Fibroblast of villous mesenchyme (primary cell): ENCODE measurements around the gene IER5. TPM values are rescaled to one million over a fixed set of nuclear protein-coding genes. Genes with fewer than 3 reads are reported as not detected.
A peak's percentile ranks its signal among the peaks of the same experiment; 100 is the strongest.

Experiments used
- DNase-seq: peaks from one replicate; pipeline ENCODE4 v3.0.0-alpha.2; 2010; ENCODE audit warnings: low read depth
- H3K4me3 ChIP-seq: 2 replicates; pipeline ENCODE4 v1.5.1; 2011; ENCODE audit warnings: low read depth, mild to moderate bottlenecking, low read length
- CTCF ChIP-seq: IDR thresholded peaks from 2 replicates; pipeline ENCODE4 v1.5.1; 2012; ENCODE audit warnings: low read depth, mild to moderate bottlenecking, low read length; ENCODE audit not compliant: insufficient read depth
- total RNA-seq: library from RNA; depleted of rRNA; stranded (reverse); fragments of >200 nt; gene quantifications from 2 replicates; pipeline ENCODE4 v1.2.3, GENCODE V29; 2012

The IER5 gene
- total RNA-seq, 1 donor = 45.3 TPM

- no peak for DNase-seq
These were observed 26.3 kb upstream of the IER5 start for GRCh38 chr1:181061891-181062835.

DNA sequence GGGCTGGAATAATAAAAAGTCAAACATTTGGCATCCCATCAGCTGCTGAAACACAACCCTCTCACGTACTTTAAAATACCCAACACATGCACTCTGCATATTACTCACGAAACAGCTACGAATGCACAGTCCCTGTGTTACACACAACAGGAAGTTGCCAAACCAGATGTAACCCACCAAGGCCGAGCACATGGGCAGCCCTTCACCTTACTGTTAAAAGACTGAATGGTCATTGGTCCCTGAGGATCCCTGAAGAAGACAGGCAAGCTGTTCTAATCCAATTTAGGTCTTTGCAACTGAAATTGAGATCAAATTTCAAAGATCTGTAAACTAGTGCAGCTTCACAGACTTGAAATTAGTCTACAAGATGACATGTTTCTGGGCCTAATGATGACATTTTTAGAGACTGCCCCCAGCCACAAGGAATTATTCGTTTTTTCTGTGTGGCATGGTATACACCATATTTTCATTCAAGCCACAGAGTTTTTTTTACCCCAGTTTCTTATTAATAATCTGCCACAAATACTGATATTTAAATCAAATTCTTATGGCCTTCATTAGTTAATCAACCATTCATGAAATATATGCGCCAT lies 25.6 kb upstream of the IER5 start:
- TF ChIP-seq CTCF = no peak
- H3K4me3 ChIP-seq = no peak overlapping the region
- peak; percentile 36 for DNase-seq

More at GRCh38 chr1:181061891-181062835, 26.3 kb upstream of the IER5 start:
- no peak for TF ChIP-seq CTCF
- H3K4me3 ChIP-seq = no peak overlapping the region

DNA sequence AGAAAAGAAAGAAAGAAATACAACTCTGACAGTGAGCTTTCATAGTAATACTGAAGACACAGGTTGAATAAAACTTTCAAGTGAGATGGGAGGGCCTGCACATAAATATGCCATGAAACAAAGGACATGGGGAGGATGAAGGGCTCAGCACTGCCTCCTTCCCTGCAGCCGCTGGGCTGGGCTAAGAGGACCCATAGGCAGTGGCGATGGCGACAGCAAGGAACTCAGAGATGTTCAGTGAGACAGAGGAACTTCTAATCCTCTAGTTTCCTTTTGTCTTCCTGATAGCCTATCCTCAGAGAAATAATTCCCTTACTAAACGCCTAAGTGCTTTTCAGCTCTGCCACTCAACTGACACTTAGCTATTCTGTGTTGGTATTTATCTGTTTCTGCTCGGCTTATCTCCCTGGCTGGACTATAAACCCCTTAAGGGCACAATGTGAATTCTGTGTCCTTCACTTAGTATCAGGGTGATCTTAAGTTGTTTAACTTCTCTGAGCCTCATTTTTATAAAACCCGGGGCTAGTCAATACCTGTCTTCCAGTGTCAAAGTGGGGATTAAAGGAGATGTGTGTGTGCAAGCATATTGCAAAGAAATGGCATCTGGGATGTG lies 24.4 kb upstream of the IER5 start:
- no peak for TF ChIP-seq CTCF
- no peak overlapping the region for H3K4me3 ChIP-seq
- no peak for DNase-seq

- TF ChIP-seq CTCF = no peak
- no peak overlapping the region for H3K4me3 ChIP-seq
- no peak for DNase-seq
These were observed 23.8 kb upstream of the IER5 start for GRCh38 chr1:181064702-181065101.

DNA sequence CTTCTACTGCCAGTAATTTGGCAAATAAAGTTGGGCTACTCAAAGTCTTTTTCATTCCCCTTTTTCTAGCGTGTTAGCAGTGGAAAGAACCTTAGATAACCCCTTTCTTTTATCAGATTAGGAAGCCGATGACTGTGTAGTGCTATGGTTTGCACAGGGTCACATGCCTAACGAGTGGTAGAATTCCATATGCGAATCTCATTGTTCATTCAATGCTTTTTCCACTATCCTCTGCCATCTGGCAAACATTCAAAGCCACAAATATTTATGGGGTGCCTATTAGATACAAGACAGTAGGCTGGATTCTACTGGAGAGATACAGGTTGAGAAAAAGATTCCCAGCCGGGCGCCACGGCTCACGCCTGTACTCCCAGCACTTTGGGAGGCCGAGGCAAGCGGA lies 14.9 kb upstream of the IER5 start:
- no peak for TF ChIP-seq CTCF
- peak; percentile 97 for DNase-seq
- H3K4me3 ChIP-seq = no peak overlapping the region

DNA sequence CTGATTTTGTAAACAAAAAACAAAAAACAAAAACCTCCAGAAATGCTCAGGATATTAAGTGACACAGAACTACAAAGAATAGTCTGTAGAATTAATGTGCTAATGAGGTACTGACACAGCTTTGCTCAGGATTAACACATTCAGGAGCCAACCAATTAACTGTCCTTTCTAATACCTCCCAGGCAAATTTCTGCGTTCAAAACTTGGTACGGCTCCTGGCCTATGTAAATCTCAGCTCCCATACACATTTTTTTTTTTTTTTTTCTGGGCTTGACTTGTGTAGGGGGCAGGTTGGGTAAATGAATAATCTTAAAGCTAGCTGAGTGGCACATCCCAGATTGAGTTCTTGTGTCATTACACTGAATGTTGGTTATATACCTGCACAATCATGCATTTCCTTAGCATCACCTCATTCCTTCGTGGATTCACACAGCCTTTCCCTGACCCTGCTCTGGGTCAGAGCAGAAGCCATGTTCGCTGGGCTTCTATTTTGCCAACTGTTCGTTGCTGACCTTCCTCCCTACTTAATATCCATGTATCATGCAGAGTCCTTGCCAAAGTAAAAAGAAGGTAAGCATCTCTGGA lies 12.6 kb upstream of the IER5 start:
- no peak overlapping the region for H3K4me3 ChIP-seq
- no peak for TF ChIP-seq CTCF
- DNase-seq = no peak
